Effector CD4-positive, alpha-beta T cell (primary cell): ENCODE results near the gene TSPAN16. TPM values are rescaled to one million over a fixed set of nuclear protein-coding genes. Genes with fewer than 3 reads are reported as not detected.

Experiments
- DNase-seq: peaks from one replicate; pipeline ENCODE4 v3.0.0-alpha.2; 2020
- total RNA-seq: gene quantifications from one replicate; lab custom pipeline; 2026; lab: John Stamatoyannopoulos, UW

The TSPAN16 gene, protein sequence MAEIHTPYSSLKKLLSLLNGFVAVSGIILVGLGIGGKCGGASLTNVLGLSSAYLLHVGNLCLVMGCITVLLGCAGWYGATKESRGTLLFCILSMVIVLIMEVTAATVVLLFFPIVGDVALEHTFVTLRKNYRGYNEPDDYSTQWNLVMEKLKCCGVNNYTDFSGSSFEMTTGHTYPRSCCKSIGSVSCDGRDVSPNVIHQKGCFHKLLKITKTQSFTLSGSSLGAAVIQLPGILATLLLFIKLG
- not detected for total RNA-seq

DNA sequence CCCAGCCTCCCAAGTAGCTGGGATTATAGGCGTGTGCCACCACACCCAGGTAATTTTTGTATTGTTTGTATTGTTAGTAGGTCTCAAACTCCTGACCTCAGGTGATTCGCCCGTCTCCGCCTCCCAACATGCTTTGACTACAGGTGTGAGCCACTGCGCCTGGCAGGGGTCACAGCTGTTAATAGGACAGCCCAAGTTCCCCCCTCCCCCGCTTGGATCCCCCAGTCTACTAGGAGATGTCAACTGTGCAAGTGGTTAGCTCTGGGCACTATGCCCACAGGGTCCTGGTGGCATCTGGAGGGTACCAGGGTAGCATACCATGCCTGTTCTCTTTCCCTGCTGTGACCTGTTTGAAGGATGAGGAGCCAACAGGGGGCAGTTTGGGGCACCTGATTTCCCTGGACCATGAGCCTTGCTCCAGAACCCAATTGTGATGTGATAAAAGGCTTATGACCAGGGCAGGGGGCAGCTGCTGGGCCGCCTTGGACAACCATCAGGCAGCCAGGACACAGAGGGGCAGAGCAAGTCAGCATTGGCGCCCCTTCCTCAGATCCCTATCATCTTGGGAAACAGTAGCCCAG, at the start of gene TSPAN16:
Gene TSPAN16 (plus strand): TSS at position 496 of the 581 bp plus-strand sequence. CDS start 138 bp downstream, outside the sequence.
- DNase-seq = no peak

- DNase-seq = no peak
Observed at GRCh38 chr19:11246941-11247340, 49.0 kb upstream of the TSPAN16 start.

GRCh38 chr19:11247391-11247790, 48.6 kb upstream of the TSPAN16 start:
- DNase-seq = no peak

GRCh38 chr19:11247934-11248333, 48.0 kb upstream of the TSPAN16 start:
- no peak for DNase-seq

GRCh38 chr19:11248852-11249251, 47.1 kb upstream of the TSPAN16 start:
- DNase-seq = no peak

- DNase-seq = no peak
Observed at GRCh38 chr19:11251217-11251616, 44.7 kb upstream of the TSPAN16 start.

DNA sequence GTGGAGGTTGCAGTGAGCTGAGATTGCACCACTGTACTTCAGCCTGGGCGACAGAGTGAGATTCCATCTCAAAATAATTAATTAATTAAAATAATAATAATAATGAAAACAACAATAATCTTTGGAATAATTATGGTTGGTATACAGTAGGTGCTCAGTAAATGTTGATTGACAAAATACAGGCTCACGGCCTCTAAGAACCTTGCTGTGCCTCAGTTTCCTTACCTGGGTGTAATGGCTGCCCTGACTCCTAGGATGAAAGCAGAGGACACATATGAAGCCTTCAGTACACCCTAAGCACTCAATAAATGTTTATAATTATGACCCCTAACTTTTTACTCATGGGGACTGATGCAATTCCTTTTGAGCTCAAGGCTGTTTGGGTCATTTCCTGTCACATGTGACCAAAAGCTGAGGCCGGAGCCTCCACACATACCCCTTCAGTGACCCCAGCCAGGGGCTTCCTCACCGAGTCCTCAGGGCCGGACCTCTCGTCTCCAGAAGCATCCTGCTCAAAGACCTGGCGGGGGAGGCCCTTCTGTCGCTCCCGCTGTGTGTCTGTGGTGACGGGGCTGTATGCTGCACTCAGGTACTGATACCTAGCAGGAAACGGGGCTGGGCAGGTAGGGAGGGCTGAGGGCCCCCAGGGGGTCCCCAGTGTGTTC, 44.2 kb upstream of the TSPAN16 start:
- no peak for DNase-seq

- no peak for DNase-seq
Observed at GRCh38 chr19:11252665-11253355, 43.1 kb upstream of the TSPAN16 start.

- DNase-seq = no peak
Observed at GRCh38 chr19:11254666-11255065, 41.3 kb upstream of the TSPAN16 start.

GRCh38 chr19:11256189-11256588, 39.8 kb upstream of the TSPAN16 start:
- no peak for DNase-seq

DNA sequence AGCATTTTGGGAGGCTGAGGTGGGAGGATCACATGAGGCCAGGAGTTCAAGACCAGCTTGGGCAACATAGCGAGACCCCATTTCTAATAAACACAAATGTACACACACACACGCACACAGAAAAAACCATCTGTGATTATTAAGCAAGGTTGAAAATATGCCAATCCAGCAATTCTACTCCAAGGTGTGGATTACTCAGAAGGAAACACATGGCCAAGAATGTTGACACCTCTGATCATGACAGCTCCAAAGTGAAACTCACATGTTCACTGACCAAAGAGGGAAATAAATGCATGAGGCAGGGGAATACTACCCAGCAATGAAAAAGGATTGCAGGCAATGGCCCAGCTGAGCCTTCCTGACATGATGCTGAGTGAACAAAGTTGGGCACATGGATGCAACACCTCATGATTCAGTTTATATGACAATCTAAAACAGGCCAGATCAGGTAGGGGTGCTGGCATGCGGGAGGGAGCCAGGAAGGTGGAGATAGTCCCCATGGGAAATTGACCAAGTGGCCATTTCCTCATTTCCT, 38.0 kb upstream of the TSPAN16 start:
- no peak for DNase-seq

DNA sequence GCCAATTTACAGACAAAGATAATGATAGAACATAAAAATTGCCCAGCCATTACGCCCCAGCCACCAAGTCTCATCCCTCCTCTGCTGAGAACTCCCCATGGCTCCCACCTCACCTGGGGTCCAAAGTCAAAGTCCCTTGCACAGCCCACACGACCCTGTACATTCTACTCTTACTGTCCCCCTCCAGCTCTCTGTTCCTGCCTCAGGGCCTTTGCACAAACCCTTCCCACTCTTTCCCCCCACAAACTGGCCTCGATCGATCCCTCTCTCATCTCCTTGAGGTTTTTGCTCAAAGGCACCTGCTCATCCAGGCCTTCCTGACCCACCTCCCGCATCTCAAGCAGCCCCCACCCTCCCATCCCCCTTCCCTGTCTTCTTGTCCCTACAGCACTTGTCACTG, 35.0 kb upstream of the TSPAN16 start:
- DNase-seq = no peak

DNA sequence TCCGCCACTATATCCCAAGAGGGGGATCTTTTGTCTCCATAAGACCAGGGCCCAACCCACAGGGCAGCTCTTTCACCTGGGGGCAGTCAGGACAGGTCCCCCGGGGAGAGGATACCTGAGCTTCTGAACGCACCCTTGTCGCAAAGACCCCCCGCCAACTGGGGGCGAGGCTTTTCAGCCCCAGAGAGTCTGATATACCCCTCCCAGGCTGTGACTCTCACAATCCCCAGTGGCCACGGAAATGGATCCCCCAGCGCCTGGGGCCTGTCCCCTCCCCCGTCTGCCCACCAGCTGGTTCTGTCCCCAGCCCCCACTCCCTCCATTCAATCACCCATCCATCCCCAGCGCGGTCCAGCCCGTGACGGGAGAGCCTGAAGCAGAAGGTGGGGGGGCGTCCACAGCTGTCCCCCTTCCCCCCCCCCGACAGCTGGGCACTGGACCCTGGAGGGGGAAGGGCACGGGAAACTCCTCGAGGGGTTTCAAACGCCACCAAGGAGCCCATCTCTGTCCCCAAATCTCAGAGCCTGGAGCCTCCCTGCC, 34.5 kb upstream of the TSPAN16 start:
- DNase-seq = no peak

GRCh38 chr19:11261971-11262839, 33.8 kb upstream of the TSPAN16 start, which contains the start of gene DOCK6:
DOCK6 (minus strand) TSS chr19:11262524; CDS start chr19:11262440, 84 bp downstream.
- no peak for DNase-seq

DNA sequence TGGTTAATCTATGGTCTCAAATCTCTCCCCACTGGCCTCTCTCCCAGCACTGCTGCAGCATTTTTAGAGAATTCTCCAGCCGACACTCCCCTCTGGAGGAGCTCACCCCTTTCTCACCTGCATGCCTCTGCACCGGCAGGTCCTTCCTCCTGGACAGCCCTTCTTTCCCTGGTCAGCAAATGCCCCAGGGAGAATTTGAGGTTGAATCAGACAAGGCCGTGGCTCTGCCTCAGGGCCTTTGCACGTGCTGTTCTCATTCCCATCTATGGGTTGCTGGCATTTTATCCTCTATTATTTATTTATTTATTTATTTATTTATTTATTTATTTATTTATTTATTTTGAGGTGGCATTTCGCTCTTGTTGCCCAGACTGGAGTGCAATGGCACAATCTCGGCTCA, 32.2 kb upstream of the TSPAN16 start:
- no peak for DNase-seq

DNA sequence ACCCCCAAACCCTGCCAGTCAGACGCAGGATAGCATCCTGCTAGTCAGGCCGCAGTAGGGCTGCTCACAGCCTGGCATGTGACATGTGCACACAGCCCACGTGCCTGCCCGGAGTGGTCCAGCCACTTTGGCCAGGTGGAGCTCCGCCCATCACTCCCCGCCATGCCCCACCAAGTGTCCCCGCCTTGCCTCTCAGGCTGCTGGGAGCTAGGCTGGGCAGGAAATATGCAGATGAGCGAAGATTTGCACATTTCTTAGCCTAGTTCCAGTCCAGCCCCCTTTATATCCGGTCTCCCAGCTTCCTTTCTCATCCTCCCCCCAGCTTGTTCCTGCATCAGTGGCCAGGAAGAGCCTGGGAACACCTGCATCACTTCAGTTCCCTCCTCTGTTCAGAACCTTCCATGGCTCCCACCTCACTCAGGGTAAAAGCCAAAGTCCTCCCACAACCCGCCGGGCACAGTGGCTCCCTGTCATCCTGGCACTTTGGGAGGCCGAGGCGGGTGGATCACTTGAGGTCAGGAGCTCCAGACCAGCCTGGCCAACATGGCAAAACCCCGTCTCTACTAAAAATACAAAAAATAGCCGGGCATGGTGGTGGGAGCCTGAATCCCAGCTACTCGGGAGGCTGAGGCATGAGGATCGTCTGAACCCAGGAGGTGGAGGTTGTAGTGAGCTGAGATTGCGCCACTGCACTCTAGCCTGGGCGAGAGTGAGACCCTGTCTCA, 31.3 kb upstream of the TSPAN16 start:
- DNase-seq = no peak

- DNase-seq = no peak
Observed at GRCh38 chr19:11265177-11265784, 30.7 kb upstream of the TSPAN16 start.

GRCh38 chr19:11265785-11266236, 30.1 kb upstream of the TSPAN16 start:
- no peak for DNase-seq

- no peak for DNase-seq
Observed at GRCh38 chr19:11267316-11268085, 28.5 kb upstream of the TSPAN16 start.

- DNase-seq = no peak
Observed at GRCh38 chr19:11268783-11269267, 27.1 kb upstream of the TSPAN16 start.
